ENCODE results near the gene LAMTOR2. TPM values are rescaled to one million over a fixed set of nuclear protein-coding genes. Genes with fewer than 3 reads are reported as not detected.

The LAMTOR2 gene
- total RNA-seq (2021; ENCODE audit: unreplicated experiment) (60.2 TPM), Bru-seq, nascent RNA (percentile 65 among the genes with signal in this experiment), BruChase-seq, experiment 1, labeled RNA remaining after a 6-hour chase (percentile 73 among the genes with signal in this experiment), BruChase-seq, experiment 2, labeled RNA remaining after a 2-hour chase (percentile 70 among the genes with signal in this experiment)
- polyA plus RNA-seq (2012), result 83.5 and 97.1 TPM in 2 replicates
- long read RNA-seq, transcript LAMTOR2-203 (4 exons, 655 nt), result major isoform, 43 of 53 reads
- long read RNA-seq, partial matches to known transcripts, result 3 of 53 reads
- long read RNA-seq, other reads (novel, unspliced or antisense), result 2 of 53 reads

DNA sequence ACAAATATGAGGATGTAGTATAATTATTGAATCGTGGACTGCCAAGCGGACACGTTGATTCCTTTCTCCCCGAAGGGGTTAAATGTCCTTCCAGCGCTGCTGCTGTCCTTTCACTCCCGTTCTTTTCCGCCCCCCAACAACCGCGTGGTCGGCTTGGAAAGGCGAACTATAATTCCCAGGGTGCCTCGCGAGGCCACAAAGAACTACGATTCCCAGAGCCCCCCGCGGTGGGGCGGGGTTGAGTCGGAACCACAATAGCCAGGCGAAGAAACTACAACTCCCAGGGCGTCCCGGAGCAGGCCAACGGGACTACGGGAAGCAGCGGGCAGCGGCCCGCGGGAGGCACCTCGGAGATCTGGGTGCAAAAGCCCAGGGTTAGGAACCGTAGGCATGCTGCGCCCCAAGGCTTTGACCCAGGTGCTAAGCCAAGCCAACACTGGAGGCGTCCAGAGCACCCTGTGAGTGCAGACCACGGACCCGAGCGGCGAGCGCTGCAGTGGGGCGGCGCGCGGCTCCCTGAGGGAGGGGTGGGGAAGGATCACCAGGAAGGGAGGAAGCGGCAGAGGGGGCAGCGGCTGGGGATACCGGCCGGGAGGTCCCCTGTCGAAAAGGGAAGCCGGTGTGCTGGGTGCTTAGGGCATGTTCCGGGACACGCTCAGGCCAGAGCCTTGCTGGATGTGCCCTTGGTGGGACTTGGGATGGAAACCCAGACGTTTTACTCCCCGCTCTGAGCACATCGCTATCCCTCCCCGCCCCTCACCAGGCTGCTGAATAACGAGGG, at the start of gene LAMTOR2:
LAMTOR2 (plus strand) TSS at position 283 of the 781 bp plus-strand sequence; CDS start at position 391, 108 bp downstream.
- peak; percentile 78 for ATAC-seq
- BruUV-seq (replicated peaks), result no TSS peak
- TF ChIP-seq TCF7L2 (IDR thresholded peaks at IDR 0.05; ENCODE audit: borderline replicate concordance, extremely low read depth, insufficient read depth, insufficient read length), result peak; percentile 92
- no peak for TF ChIP-seq CEBPB (IDR thresholded peaks at IDR 0.05; ENCODE audit: low read depth)
- peak; percentile 78 for TF ChIP-seq YY1 (IDR thresholded peaks at IDR 0.05; ENCODE audit: extremely low read depth, insufficient replicate concordance, low read depth, low read length)
- TF ChIP-seq, protein P1, sequence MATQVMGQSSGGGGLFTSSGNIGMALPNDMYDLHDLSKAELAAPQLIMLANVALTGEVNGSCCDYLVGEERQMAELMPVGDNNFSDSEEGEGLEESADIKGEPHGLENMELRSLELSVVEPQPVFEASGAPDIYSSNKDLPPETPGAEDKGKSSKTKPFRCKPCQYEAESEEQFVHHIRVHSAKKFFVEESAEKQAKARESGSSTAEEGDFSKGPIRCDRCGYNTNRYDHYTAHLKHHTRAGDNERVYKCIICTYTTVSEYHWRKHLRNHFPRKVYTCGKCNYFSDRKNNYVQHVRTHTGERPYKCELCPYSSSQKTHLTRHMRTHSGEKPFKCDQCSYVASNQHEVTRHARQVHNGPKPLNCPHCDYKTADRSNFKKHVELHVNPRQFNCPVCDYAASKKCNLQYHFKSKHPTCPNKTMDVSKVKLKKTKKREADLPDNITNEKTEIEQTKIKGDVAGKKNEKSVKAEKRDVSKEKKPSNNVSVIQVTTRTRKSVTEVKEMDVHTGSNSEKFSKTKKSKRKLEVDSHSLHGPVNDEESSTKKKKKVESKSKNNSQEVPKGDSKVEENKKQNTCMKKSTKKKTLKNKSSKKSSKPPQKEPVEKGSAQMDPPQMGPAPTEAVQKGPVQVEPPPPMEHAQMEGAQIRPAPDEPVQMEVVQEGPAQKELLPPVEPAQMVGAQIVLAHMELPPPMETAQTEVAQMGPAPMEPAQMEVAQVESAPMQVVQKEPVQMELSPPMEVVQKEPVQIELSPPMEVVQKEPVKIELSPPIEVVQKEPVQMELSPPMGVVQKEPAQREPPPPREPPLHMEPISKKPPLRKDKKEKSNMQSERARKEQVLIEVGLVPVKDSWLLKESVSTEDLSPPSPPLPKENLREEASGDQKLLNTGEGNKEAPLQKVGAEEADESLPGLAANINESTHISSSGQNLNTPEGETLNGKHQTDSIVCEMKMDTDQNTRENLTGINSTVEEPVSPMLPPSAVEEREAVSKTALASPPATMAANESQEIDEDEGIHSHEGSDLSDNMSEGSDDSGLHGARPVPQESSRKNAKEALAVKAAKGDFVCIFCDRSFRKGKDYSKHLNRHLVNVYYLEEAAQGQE (IDR thresholded peaks at IDR 0.05; ENCODE audit: low read depth), result no peak
- TF ChIP-seq, protein P2, sequence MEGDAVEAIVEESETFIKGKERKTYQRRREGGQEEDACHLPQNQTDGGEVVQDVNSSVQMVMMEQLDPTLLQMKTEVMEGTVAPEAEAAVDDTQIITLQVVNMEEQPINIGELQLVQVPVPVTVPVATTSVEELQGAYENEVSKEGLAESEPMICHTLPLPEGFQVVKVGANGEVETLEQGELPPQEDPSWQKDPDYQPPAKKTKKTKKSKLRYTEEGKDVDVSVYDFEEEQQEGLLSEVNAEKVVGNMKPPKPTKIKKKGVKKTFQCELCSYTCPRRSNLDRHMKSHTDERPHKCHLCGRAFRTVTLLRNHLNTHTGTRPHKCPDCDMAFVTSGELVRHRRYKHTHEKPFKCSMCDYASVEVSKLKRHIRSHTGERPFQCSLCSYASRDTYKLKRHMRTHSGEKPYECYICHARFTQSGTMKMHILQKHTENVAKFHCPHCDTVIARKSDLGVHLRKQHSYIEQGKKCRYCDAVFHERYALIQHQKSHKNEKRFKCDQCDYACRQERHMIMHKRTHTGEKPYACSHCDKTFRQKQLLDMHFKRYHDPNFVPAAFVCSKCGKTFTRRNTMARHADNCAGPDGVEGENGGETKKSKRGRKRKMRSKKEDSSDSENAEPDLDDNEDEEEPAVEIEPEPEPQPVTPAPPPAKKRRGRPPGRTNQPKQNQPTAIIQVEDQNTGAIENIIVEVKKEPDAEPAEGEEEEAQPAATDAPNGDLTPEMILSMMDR (IDR thresholded peaks at IDR 0.05 in 2 of 3, conservative IDR thresholded peaks at IDR 0.05 in 1 of 3; ENCODE audit: borderline replicate concordance in 1 of 3, insufficient read depth in 1 of 3, low read depth in 2 of 3, low read length in 2 of 3), result no peak
- TF ChIP-seq, protein P3, sequence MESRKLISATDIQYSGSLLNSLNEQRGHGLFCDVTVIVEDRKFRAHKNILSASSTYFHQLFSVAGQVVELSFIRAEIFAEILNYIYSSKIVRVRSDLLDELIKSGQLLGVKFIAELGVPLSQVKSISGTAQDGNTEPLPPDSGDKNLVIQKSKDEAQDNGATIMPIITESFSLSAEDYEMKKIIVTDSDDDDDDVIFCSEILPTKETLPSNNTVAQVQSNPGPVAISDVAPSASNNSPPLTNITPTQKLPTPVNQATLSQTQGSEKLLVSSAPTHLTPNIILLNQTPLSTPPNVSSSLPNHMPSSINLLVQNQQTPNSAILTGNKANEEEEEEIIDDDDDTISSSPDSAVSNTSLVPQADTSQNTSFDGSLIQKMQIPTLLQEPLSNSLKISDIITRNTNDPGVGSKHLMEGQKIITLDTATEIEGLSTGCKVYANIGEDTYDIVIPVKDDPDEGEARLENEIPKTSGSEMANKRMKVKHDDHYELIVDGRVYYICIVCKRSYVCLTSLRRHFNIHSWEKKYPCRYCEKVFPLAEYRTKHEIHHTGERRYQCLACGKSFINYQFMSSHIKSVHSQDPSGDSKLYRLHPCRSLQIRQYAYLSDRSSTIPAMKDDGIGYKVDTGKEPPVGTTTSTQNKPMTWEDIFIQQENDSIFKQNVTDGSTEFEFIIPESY (IDR thresholded peaks at IDR 0.05; ENCODE audit: extremely low read depth, insufficient replicate concordance, low read length), result peak; percentile 89
- TF ChIP-seq POLR2A (IDR thresholded peaks at IDR 0.05; ENCODE audit: borderline replicate concordance, extremely low read depth, insufficient read depth, insufficient read length), result peak; percentile 76
- no peak for TF ChIP-seq RAD21 (IDR thresholded peaks at IDR 0.05; ENCODE audit: low read depth)
- TF ChIP-seq ZFX (IDR thresholded peaks at IDR 0.05), result peak; percentile 71
- TF ChIP-seq FOSL1 (IDR thresholded peaks at IDR 0.05; ENCODE audit: low read depth), result no peak
- no peak for TF ChIP-seq EGR1 (IDR thresholded peaks at IDR 0.05; ENCODE audit: low read depth)
- TF ChIP-seq ELF1 (IDR thresholded peaks at IDR 0.05; ENCODE audit: borderline replicate concordance, low read depth), result no peak
- TF ChIP-seq, protein P4, sequence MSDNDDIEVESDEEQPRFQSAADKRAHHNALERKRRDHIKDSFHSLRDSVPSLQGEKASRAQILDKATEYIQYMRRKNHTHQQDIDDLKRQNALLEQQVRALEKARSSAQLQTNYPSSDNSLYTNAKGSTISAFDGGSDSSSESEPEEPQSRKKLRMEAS (IDR thresholded peaks at IDR 0.05), result no peak
- no peak for TF ChIP-seq ZNF274 (IDR thresholded peaks at IDR 0.05; ENCODE audit: low read depth, low read length)
- TF ChIP-seq EZH2 (IDR thresholded peaks at IDR 0.05), result no peak
- TF ChIP-seq CBX3 (IDR thresholded peaks at IDR 0.05; ENCODE audit: low read depth), result no peak

More for the DNA sequence above, at the start of gene LAMTOR2:
- Histone ChIP-seq H3K36me3 (ENCODE audit: control insufficient read depth in 1 of 2, insufficient read depth in 2 of 2, low read length in 2 of 2) (peaks cover 0 to 4% of the 10 kb centered on the region in 2 experiments; a peak in 2 of 4 replicates), H3K9ac (ENCODE audit: low read length) (peak within 1 kb of the TSS; percentile 94), H3K4me2 (ENCODE audit: low read length) (peak within 1 kb of the TSS; percentile 100), H3K27me3 (ENCODE audit: insufficient read depth, low read length) (no peaks in the 10 kb centered on the region), H3K9me3 (ENCODE audit: control insufficient read depth in 1 of 2, insufficient read depth in 1 of 2, low read depth in 1 of 2, low read length in 2 of 2) (no peaks in the 10 kb centered on the region), H3K27ac (ENCODE audit: low read depth, low read length) (peak within 1 kb of the TSS; percentile 92), H4K20me1 (ENCODE audit: insufficient read depth) (no peaks in the 10 kb centered on the region), H2AFZ (ENCODE audit: low read depth, low read length, poor library complexity, severe bottlenecking) (no peak within 1 kb of the TSS), H3K79me2 (ENCODE audit: insufficient read depth, low read length) (peaks cover 33% of the 10 kb centered on the region), H3K4me3 (replicated peaks in 1 of 2; ENCODE audit: low read depth in 1 of 2, low read length in 2 of 2) (peak within 1 kb of the TSS; percentile 89 to 95), H3K9me2 (ENCODE audit: insufficient read depth) (no peaks in the 10 kb centered on the region), H3K4me1 (ENCODE audit: control insufficient read depth in 1 of 2, insufficient read depth in 2 of 2, low read length in 2 of 2) (peaks cover 6 to 24% of the 10 kb centered on the region in 2 experiments; a peak in 3 of 4 replicates)
- ChIA-PET POLR2A (interaction anchor here (0.7 kb wide), 1 partner anchor 12 kb away, joined by 4 read pairs; no protein-coding TSS in a partner anchor), RAD21 (ENCODE audit: low non-redundant PET in 1 of 2, low total read pairs in 2 of 2, uncharacterized antibody in 2 of 2, unreplicated experiment in 2 of 2) (no interaction called here), CTCF (interaction anchor here (2.6 kb wide), 1 partner anchor 12 kb away, joined by 8 read pairs; no protein-coding TSS in a partner anchor)
- DNase-seq (ENCODE audit: low read depth, low spot score), result peak; percentile 94
- intact Hi-C loops (cut with micrococcal nuclease), result loop anchor here (2.0 to 5.0 kb wide), 2 partner anchors 34 to 112 kb away; partner anchors contain the start of genes RXFP4 and SSR2

All from HCT116 (cell line).